ENCODE data around the gene GLI1. TPM values are rescaled to one million over a fixed set of nuclear protein-coding genes. Genes with fewer than 3 reads are reported as not detected.
"Not testable (repeated sequence)": the region's sequence is repeated elsewhere in the genome, so short reads cannot be mapped to it uniquely, and the experiment has no call there.

GLI1 gene
- 1 to 10 TPM in 1 of 2 donors, not detected in 1; 1.2 TPM for total RNA-seq

- H3K9me3 ChIP-seq, result no peaks in the 10 kb centered on the region
- peak within 1 kb of the TSS; percentile 66 to 73 for H3K4me3 ChIP-seq
- peak within 1 kb of the TSS; percentile 82 to 88 for H3K27ac ChIP-seq
- H3K36me3 ChIP-seq, result no peaks in the 10 kb centered on the region
- H3K27me3 ChIP-seq, result no peaks in the 10 kb centered on the region
- TF ChIP-seq, protein P1, sequence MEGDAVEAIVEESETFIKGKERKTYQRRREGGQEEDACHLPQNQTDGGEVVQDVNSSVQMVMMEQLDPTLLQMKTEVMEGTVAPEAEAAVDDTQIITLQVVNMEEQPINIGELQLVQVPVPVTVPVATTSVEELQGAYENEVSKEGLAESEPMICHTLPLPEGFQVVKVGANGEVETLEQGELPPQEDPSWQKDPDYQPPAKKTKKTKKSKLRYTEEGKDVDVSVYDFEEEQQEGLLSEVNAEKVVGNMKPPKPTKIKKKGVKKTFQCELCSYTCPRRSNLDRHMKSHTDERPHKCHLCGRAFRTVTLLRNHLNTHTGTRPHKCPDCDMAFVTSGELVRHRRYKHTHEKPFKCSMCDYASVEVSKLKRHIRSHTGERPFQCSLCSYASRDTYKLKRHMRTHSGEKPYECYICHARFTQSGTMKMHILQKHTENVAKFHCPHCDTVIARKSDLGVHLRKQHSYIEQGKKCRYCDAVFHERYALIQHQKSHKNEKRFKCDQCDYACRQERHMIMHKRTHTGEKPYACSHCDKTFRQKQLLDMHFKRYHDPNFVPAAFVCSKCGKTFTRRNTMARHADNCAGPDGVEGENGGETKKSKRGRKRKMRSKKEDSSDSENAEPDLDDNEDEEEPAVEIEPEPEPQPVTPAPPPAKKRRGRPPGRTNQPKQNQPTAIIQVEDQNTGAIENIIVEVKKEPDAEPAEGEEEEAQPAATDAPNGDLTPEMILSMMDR (IDR thresholded peaks at IDR 0.05), result no peak
- no peak for DNase-seq (ENCODE audit: low spot score)
- H3K4me1 ChIP-seq, result peaks cover 0 to 34% of the 10 kb centered on the region in 2 donors
These were observed at the start of gene GLI1 for GRCh38 chr12:57459750-57460467. Gene GLI1, plus strand, starts transcription at chr12:57459785. Its CDS starts 3,907 bp downstream, at chr12:57463692.

- H3K9me3 ChIP-seq, result no peaks in the 10 kb centered on the region
These were observed 49.1 kb upstream of the GLI1 start for GRCh38 chr12:57410534-57410933.

GRCh38 chr12:57414160-57414559 lies 45.4 kb upstream of the GLI1 start:
- not testable (repeated sequence) for H3K27ac ChIP-seq; H3K4me3 ChIP-seq; H3K9me3 ChIP-seq; DNase-seq (ENCODE audit: low spot score); H3K27me3 ChIP-seq; H3K36me3 ChIP-seq
- H3K4me1 ChIP-seq, result peaks cover 0 to 17% of the 10 kb centered on the region in 2 donors

More at GRCh38 chr12:57410534-57410933, 49.1 kb upstream of the GLI1 start:
- no peak for DNase-seq (ENCODE audit: low spot score)
- Histone ChIP-seq H3K4me3 (no peak overlapping the region), H3K36me3 (no peaks in the 10 kb centered on the region), H3K27ac (no peak overlapping the region), H3K4me1 (peaks cover 0 to 7% of the 10 kb centered on the region in 2 donors), H3K27me3 (no peaks in the 10 kb centered on the region)
- TF ChIP-seq, protein P1 (IDR thresholded peaks at IDR 0.05), result no peak

DNA sequence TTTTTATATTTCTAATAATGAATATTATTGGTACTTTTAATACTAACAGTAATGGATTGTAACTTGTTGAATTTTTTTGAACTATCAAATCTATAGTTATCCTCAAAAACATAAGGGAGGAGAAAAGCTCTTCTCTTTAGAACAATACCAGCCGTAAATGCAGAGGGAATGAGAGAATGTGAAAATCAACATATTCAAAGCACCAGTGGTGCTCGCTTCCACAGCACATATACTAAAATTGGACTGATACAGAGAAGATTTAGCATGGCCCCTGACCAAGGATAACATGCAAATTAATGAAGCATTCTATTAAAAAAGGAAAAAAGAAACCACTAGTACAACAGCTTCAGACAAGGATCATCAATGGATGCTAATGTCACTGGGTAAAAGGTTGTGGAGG lies 44.5 kb upstream of the GLI1 start:
- Histone ChIP-seq H3K9me3 (no peaks in the 10 kb centered on the region), H3K27ac (no peak overlapping the region), H3K4me1 (peaks cover 0 to 17% of the 10 kb centered on the region in 2 donors), H3K36me3 (no peaks in the 10 kb centered on the region), H3K4me3 (no peak overlapping the region), H3K27me3 (no peaks in the 10 kb centered on the region)
- no peak for DNase-seq (ENCODE audit: low spot score)
- TF ChIP-seq, protein P1 (IDR thresholded peaks at IDR 0.05), result no peak

DNA sequence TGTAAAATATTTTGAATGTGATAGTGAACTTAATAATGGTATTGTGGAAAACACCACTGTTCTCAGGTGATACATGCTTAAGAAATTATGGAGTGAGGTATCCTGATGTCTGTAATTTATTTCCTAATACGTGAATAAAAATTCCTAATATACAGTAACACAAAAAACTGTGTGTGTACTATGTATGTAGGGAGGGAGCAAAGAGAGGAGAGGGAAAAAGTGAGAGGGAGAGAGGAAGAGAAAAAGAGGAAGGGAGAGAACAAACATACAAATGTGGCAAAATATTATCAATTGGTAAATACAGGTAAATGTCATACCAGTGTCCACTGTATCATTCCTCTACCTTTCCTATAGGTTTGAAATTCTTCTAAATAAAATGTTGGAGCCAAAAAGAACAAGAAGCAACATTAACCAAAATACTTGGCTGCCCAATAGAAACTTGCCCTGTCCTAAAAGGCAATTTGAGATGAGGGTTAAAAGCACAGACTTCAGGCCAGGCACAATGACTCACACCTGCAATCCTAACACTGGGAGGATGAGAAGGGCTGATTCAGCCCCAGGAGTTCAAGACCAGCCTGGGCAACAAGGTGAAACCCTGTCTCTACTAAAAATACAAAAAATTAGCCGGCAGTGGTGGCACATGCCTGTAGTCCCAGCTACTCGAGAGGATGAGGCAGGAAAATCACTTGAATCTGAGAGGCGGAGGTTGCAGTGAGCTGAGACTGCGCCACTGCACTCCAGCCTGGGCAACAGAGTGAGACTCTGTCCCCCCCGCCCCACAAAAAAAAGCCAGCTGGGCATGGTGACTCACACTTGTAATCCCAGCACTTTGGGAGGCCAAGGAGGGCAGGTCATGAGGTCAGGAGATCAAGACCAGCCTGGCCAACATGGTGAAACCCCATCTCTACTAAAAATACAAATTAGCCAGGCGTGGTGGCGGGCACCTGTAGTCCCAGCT lies 43.3 kb upstream of the GLI1 start:
- Histone ChIP-seq H3K4me1 (peaks cover 0 to 17% of the 10 kb centered on the region in 2 donors), H3K27ac (no peak overlapping the region), H3K4me3 (no peak overlapping the region), H3K36me3 (peaks cover under 1% of the 10 kb centered on the region), H3K9me3 (no peaks in the 10 kb centered on the region), H3K27me3 (no peaks in the 10 kb centered on the region)
- TF ChIP-seq, protein P1 (IDR thresholded peaks at IDR 0.05), result no peak
- no peak for DNase-seq (ENCODE audit: low spot score)

- H3K27ac ChIP-seq, result no peak overlapping the region
- H3K4me3 ChIP-seq, result no peak overlapping the region
- H3K27me3 ChIP-seq, result no peaks in the 10 kb centered on the region
- H3K36me3 ChIP-seq, result peaks cover 5% of the 10 kb centered on the region
- H3K4me1 ChIP-seq, result peaks cover 0 to 17% of the 10 kb centered on the region in 2 donors
- TF ChIP-seq, protein P1 (IDR thresholded peaks at IDR 0.05), result no peak
- no peaks in the 10 kb centered on the region for H3K9me3 ChIP-seq
- DNase-seq (ENCODE audit: low spot score), result no peak
These were observed 41.3 kb upstream of the GLI1 start for GRCh38 chr12:57418255-57418654.

Measured in right atrium auricular region (tissue), 2 donors.